HG02885 (cell line): ENCODE measurements around the gene RCAN2.

Experiments used
- ATAC-seq: cut with Tn5 transposase; IDR thresholded peaks from one replicate; pipeline ENCODE4 v1.9.1; 2021; ENCODE audit warnings: mild to moderate bottlenecking; ENCODE audit not compliant: unreplicated experiment, poor library complexity

RCAN2 gene

DNA sequence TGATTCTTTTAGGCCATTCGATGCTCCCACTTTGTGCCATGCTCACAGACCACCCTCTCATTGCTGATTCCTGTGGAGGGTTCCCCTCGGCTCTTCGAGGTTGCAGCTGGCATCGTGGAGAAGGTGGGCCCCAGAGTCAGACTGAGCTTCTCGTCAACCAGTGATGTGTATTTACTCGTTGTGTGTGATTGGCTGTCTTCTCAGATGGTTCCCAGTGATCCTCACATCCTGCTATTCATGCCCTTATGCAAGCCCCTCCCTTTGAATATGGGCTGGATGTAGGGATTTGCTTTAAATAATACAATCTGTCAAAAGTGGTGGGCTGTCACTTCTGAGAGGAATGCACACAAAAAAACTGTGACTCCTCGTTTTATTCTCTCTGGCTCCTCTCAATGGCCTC lies 220.9 kb downstream of the RCAN2 start:
- ATAC-seq: no peak

DNA sequence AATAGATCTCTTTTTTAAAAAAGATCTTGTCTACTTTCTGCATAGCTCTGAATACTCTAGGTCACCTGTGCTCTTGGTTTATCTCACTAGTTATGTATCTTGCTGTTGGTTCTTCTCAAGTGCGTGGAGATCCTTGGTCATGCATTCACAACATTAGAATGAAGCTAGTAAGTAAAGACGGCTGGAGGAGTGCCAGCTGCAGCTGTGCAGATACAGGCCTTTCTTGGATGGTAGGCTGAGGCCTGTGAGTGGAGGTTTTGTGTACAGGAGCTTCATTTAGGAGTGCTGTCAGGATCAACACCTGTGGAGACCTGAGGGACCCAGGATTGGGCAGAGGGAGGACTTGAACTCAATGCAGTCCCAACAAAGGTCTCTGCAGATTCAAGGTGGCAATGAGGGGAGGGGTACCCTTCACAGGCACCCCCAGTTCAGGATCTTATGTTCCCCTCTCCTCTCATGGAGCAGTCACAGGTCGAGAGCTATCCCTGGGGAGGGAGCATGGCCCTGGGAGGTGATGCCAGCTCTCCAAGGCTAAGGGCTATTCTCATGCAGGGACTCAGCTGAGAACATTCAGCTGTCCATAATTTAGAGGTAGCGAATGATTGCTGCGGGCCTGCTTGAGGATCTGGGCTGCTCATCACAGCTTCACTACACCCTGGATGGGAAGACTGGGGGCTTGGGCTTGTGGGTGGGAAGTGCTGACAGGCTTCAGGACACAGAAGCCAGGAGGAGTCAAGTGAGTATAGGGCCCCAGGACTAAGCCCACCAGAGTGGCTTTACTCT lies 221.6 kb downstream of the RCAN2 start:
- no peak for ATAC-seq

DNA sequence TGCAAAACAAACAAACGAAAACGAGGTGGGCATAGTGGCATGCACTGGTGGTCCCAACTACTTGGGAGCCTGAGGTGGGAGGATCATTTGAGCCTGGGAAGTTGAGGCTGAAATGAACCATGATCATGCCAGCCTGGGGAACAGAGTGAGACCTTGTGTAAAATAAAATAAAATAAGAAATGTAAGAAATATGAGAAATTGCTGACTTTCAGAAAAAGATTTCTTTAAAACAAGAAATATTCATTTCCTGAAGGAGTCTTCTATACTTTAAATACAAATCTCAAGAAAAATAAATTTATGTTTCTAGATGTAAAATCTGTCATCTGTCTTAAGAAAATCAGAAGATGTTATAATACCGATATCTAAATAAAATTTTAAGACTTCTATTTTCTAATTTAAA lies 223.7 kb downstream of the RCAN2 start:
- no peak for ATAC-seq

DNA sequence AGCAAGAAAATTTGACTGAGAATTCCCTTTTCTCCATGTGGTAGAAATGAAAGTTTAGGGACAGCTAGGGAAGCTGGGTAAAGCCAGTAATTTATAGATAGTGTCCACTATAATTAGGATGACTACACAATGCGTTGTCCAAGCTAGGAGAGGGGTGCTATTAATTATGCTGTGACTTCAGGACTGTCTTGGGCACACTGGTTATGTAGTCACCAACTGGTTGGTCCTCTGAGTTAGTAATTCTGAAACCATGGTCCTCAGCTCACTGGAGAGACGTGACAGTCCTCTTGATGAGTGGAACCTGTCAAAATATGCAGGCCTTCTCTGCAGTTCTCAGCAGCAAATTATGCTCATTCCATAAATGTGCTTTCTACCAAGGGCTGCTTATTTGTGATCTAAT lies 225.9 kb downstream of the RCAN2 start:
- ATAC-seq: no peak

DNA sequence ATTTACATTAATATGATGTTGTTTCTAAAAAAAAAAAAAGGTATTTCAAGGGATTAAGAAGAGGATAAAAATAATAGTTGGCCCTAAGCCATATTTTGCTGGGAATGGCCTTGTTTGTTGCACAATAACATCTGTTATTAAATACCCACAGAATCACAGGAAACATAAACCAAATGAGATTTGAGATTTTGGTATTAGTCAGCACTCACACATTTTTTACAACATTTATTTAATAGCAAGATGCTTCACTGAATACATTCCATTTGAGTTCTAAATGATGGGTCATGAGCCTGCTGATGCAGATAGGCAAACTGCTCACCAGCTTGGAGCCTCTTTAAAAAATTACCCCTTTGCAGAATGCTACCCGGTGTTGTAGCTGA lies 227.6 kb downstream of the RCAN2 start:
- ATAC-seq: no peak

DNA sequence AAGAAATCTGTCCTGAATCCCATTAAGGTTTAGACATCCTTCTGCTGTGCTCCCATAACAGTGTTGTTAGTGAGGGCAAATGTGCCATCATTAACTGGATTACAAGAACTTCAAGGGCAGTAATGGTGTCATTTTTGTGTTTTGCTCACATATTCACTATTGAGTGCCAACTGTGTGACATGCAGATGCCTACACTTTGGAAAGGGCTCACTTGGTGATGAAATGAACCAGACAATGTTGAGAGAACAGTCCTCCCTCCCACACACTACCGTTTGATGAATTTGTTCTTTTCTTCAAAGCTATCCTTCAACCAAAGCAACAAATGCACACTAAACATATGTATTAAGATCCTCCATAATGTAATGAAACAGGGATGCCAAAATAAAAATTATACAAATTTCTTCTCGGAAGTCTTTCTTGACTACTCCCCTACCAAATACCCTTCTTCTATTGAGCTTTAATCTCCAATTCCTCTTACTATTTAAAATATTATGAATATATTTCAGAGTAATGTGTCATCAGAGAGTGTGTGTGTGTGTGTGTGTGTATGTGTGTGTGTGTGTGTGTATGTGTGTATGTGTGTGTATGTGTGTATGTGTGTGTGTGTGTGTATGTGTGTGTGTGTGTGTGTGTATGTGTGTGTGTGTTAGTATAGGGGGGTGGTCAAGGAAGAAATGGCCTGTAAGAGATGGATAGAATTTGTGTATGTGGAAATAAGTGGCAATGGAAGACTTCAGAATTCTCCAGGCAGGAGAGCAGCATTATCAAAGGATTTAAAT lies 228.1 kb downstream of the RCAN2 start:
- ATAC-seq: no peak

DNA sequence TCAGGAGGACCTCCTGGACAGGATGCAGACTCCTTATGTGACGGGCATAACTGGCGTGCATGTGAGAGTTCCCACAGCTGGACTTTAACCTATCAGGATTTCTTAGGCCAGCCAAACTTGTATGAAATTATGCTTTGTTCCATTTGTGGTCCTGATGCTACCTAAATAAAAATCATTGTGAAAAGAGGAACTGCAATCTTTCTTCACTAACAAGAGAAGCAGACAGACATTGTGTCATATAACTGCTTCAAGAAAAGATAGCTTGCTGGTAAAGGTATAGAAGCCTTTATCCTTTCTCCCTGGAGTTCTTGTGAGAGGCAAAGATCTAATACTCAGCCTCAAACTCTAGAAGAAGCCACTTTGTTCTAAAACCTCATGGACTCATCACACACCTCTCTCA lies 233.0 kb downstream of the RCAN2 start:
- no peak for ATAC-seq

DNA sequence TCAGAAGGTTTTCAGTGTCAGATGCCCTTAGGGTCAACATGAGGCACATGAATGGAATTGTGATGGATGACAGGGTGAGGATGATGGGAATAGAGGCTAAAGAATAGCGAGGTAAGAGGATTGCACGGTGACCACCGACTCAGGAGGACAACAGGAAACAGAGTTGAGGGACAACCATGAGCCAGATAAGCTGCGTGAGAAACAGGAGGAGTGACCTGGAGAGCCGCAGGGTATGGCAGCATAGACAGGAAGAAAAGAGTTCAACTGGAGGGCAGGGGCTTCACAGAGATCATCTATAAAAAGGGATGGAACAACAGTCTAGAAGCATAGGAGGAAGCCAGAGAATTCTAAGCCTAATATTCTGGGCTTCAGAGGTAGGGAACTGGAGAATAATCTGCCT lies 235.7 kb downstream of the RCAN2 start:
- ATAC-seq: no peak

DNA sequence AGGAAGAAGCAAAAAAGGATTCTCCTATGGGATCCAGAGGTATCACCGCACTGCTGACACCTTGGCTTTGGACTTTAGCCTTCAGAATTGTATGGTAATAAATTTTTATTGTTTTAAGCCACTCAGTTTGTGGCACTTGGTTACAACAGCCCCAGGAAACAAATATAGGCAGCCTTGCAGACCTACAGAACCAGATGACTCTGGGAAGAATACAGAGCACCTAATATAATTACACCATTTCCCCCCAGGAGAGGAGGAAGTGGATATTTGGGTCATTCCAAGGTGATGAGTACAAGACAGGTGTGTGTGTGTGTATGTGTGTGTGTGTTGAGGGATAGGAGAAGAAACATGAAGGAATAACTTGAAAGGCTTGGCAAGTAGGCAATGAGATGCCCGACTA lies 236.3 kb downstream of the RCAN2 start:
- no peak for ATAC-seq

DNA sequence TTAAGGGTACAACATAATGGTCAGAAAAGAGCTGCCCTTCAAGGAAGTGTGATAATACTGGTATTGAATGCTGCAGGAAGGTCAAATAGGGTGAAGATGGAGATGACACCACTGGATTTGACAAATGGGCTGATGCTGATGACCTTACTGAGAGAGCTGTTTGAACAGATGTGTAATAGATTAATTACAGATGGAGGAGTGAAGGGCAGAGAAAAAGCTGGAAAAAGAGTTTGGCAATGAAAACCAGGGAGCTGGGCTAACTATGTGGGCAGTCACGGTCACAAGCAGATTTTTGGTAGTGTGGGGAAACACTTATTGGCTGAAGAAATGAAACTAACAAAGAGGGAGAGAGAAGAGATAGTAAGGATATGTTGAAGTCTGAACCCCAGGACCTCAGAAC lies 236.9 kb downstream of the RCAN2 start:
- ATAC-seq: no peak

DNA sequence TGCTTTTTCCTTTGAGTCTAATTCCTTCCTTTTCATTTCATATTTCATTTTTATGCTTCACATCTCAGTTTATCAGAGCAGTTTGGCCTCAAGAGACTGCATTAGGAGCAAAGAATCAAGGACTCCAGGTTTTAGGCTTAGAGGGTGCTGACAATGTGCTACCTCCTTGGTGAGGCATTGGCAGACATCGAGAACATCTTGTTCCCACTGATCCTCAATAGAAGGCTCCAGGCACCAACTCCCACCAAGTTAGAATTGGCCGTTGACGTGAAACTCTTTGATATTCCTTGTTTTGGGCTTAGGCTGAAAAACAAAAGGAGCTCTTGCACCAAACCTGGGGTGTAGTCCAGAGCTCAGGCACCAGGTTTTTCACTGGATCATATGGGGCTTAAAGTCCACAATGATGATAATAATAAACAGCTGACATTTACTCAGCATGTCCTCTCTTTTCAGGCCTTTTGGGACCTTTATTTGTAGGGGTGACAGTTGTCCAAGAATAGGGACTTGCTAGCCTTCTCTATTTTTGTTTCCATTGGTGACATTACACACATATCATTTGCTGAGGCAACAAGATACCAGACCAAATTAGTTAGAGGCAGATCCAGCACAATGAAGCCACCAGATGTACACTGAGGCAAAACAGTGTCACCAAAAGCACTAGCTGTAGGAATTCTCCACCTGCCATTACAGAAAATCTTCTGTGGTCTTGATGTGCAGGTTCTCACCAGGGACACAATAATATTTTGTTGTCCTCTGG lies 239.5 kb downstream of the RCAN2 start:
- ATAC-seq: no peak

DNA sequence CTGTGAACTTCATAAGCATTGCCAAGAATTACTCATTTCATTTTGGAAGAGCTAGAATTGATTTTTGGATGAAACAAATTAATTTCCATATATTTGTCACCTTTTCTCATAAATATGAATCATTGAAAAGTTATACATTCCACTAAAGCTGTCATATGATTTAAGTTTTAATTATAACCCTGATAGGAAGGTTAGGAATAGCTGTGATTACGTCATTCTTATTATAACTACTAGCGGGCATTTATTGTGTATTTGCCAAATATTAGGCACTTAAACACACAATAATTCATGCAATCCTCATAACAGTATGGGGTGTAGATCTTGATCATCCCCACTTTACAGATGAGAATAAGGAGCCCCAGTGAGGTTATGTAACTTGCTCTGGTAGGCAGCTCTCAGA lies 243.1 kb downstream of the RCAN2 start:
- no peak for ATAC-seq

DNA sequence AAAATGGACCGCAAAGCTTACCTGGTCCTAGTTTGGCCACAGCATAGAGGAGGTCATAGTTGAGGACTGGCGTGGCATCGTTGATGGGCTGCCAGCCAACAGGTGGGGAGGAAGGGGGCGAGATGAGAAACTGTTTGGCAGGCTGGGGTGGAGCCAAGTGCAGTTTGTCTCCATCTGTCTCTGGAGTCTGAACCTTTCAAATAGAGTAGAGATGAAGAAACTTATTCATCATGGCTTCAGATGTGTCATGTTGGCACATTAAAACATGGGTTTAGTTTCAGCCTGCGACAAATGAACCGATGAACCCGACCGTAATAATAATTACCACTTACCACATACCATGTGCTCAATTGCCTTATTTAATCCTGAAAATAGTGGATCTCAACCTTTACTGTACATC lies 244.5 kb downstream of the RCAN2 start:
- no peak for ATAC-seq

DNA sequence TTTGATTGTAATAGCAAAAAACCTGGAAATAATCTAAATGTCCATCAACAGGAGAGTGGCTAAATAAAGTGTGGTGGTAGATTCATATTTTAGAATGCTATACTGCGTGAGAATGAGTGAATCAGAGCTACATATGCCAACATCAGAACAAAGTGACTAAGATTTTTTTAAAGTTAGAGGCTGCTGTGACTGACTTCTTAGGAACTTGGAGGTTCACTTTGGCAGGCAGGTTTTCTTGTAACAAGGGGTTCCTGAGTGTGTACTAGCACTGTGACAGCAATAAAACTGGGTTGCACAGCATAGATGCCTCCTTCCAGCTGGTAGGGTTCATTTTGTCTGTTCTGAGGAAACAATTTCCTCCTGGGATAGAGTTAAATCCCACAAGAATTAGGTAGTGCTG lies 245.2 kb downstream of the RCAN2 start:
- ATAC-seq: no peak

DNA sequence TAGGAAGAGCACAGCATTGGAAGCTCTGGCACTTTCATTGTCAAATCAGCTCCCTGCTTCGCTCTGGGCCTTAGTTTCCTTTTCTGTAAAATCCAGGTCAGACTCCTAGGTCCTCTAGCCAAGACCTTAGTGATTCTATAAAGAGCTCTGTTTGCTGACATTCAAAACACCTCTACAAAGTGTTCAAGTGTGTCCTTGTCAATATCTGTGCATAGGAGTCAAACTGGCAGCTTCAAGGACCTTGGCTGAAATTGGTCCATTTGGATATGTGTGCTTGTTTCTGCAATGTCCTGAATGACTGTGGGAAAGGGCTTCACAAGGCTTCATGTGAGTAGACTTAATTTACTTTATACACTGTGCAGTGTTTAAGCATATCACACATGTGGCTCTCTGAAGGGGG lies 246.6 kb downstream of the RCAN2 start:
- ATAC-seq: no peak

DNA sequence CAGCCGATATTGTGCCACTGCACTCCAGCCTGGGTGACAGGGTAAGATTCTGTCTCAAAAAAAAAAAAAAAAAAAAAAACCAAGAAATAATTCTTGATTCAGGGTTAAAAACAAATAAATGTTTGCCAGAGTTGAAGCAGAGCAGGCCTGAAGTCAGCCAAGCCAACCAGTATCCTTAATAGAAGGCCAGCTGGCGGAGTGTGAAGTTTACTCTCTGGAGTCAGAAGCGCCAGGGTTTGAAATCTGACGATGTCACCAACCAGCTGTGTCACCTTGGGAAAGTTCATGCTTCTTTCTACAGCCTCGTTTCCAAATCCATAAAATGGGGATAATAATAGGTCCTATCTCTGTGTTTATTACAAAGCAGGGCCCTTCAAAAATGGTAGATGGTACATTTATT lies 247.5 kb downstream of the RCAN2 start:
- no peak for ATAC-seq

DNA sequence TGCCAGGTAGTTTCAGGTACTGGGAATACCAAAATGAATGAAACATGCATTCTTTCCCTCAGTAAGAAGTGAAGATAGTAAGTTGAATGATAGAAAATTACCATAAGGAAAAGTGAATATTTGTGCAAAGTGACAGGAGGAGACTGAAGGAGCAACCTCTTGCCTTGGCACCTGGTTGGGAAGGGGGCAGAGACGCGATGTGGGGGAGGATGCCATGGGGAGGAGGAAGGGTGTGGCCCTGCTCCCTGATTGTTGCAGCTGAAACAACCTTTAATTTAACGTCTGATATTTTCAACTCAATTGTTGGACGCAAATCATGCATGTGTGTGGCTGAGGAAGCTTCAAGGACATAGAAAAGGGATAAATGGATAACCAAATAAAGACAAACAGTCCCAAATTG lies 248.3 kb downstream of the RCAN2 start:
- ATAC-seq: no peak

DNA sequence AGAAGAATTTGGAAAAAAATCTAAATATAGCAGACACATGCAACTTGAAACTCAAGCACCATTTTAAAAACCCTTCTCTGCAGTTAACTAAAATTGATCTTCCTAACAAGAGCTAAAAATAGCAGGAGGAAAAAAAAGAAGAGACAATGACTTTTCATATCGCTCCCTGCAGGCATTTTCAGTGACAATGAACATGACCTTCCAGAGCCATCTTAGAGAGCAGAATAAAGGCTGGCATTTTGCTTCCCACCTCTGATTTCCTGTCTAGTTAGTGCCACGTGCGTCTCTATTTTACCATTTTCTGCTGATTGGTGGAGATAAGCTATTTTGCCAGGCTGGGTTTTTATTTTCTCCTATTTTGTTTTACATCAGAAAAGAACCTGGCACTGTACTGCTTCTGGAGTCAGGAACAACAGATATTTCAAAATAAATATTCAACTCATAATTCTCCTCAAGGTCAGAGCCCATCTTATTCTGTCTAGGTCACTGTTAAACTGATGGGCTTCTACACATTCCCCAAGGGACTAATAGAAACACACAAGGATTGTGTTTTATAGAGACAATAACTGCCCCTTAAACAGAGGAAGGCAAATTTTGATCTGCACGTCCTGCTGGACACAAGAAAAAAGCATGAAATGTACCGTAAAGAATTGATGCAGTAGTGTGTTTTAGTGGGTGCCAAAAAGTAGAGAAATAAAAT lies 250.2 kb downstream of the RCAN2 start:
- ATAC-seq: no peak

DNA sequence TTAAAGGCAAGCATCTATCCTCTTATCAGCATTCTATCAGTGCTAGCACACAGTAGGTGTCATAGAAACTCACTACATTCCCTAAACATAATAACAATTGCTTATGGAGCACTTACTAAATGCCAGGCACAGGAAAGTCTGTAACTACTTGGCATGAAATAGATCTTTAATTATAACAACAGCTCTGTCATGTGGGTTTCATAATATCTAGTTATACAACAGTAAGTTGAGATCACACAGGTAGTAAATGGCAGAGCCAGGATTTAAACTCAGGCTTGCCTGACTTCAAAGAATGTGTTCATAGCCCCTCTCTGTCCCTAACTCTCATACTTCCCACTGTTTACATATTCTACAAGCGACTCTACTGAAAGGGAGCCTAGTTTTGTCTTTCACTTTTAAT lies 254.5 kb downstream of the RCAN2 start:
- ATAC-seq: no peak

DNA sequence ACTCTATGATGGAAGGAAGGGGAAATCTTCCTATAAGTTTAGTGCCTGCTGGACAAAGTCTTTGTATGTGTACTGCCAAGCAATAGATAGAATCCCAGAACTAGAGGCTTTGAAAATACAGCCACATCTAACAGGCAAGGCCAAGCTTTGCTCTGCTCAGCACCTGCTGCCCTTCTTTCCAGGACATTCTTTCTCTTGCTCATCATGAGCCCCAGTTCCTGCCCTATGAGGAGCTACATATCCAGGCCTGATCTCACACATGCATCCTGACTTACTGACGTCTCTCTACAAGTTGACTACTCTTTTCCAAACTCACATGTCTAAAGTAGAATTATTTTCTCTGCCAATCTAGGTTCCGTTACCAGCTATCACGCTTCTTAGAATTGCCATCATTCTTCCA lies 256.0 kb downstream of the RCAN2 start:
- no peak for ATAC-seq

DNA sequence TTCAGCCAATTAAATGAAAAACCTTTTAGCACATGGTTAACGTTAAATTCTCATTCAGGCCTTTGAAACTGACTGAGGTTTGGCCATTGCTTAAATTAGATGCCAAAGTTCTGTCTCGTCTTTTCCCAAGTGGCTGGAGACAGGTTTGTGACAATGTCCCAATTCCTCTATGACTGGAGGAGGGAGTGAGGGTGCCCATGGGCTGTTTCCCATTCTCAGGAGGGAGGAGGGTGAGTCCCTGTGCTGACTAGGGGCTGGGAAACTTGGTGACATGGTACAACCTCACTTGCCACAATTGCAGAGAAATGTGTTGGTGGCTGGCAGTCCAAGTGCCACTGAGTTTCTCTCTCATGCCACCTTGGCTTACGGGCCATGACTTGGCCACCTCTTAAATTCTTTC lies 256.5 kb downstream of the RCAN2 start:
- ATAC-seq: no peak
